Activated T-cell treated with anti-CD3 and anti-CD28 coated beads, Interleukin-2, amount 50 U/mL, for 4 hours (primary cell): Measurements from ENCODE around the gene ZPLD1. TPM values are rescaled to one million over a fixed set of nuclear protein-coding genes. Genes with fewer than 3 reads are reported as not detected.

Source experiments
- ATAC-seq, 2 donors: fragments of 200-7000 bp; cut with Tn5 transposase; one replicate each; pipeline ENCODE4 v1.10.0; 2021
- DNase-seq: peaks from one replicate; pipeline ENCODE4 v3.0.0-alpha.2; 2020
- H3K27me3 Mint-ChIP-seq: one replicate; pipeline ENCODE4 v1.8.0; 2021; ENCODE audit warnings: low read depth, mixed read lengths
- H3K36me3 Mint-ChIP-seq: one replicate; pipeline ENCODE4 v1.8.0; 2022; ENCODE audit warnings: mixed read lengths; ENCODE audit not compliant: insufficient read depth
- H3K4me1 Mint-ChIP-seq: one replicate; pipeline ENCODE4 v1.8.0; 2021; ENCODE audit warnings: low read depth, mixed read lengths
- H3K4me3 Mint-ChIP-seq: one replicate; pipeline ENCODE4 v1.8.0; 2021; ENCODE audit warnings: mild to moderate bottlenecking, moderate library complexity, mixed read lengths
- H3K9me3 Mint-ChIP-seq: one replicate; pipeline ENCODE4 v1.8.0; 2021; ENCODE audit warnings: mixed read lengths
- total RNA-seq, 3 donors: library from RNA; stranded (reverse); gene quantifications; one replicate each; pipeline ENCODE4 v1.2.1, GENCODE V29; 2021

Gene ZPLD1
- total RNA-seq, 3 donors from 2014 or later, result not detected

- Mint-ChIP-seq H3K4me3 (no peak overlapping the region), H3K9me3 (no peaks in the 10 kb centered on the region), H3K4me1 (no peaks in the 10 kb centered on the region), H3K27me3 (peaks cover 20% of the 10 kb centered on the region), H3K36me3 (no peaks in the 10 kb centered on the region)
- no peak for ATAC-seq
- no peak for DNase-seq
Observed at GRCh38 chr3:102521246-102521645, 86.4 kb downstream of the ZPLD1 start.

GRCh38 chr3:102525624-102526023 is 90.8 kb downstream of the ZPLD1 start:
- Mint-ChIP-seq H3K36me3 (no peaks in the 10 kb centered on the region), H3K4me3 (no peak overlapping the region), H3K9me3 (no peaks in the 10 kb centered on the region), H3K27me3 (peaks cover 11% of the 10 kb centered on the region), H3K4me1 (no peaks in the 10 kb centered on the region)
- DNase-seq (no peak), ATAC-seq (no peak)

- no peak for ATAC-seq
- no peaks in the 10 kb centered on the region for H3K9me3 Mint-ChIP-seq
- no peaks in the 10 kb centered on the region for H3K4me1 Mint-ChIP-seq
- no peak overlapping the region for H3K4me3 Mint-ChIP-seq
- H3K36me3 Mint-ChIP-seq, result no peaks in the 10 kb centered on the region
- no peak for DNase-seq
- H3K27me3 Mint-ChIP-seq, result peaks cover 8% of the 10 kb centered on the region
Observed at GRCh38 chr3:102526865-102527264, 92.0 kb downstream of the ZPLD1 start.

GRCh38 chr3:102528727-102529126 is 93.9 kb downstream of the ZPLD1 start:
- no peak overlapping the region for H3K4me3 Mint-ChIP-seq
- peaks cover 3% of the 10 kb centered on the region for H3K27me3 Mint-ChIP-seq
- ATAC-seq (no peak), DNase-seq (no peak)
- peaks cover 2% of the 10 kb centered on the region for H3K4me1 Mint-ChIP-seq
- no peaks in the 10 kb centered on the region for H3K36me3 Mint-ChIP-seq
- no peaks in the 10 kb centered on the region for H3K9me3 Mint-ChIP-seq
